Inferior parietal cortex (tissue), 1 donor: ENCODE results near the gene ACTR6.
"Not testable (repeated sequence)": the region's sequence is repeated elsewhere in the genome, so short reads cannot be mapped to it uniquely, and the experiment has no call there.

Experiments used
- DNase-seq: peaks from one replicate; pipeline ENCODE4 v3.0.0-alpha.2; 2016; ENCODE audit errors: extremely low spot score

ACTR6 gene

DNA sequence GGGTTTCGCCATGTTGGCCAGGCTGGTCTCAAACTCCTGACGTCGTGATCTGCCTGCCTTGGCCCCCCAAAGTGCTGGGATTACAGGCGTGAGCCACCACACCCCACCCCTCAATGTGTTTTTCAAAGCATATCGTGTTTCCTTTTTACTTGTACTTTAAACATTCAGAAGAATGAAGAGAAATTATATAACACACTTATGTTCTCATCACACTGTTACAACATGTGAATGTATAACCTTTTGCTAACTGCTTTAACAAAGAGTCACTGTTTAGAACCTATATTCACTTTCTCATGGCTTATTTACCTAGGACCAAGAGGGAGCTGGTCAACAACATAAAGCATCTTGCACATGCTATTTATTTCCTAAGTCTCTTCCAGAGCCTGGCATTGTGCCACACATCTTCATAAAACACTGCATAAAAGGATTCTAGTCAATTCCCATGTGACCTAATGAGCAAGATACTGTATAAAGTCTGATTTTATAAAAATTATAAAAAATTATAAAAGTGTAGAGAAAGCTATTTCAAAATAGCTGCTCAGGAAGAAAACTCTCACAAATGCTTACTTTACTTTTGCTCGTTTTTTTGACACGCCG is 16.0 kb upstream of the ACTR6 start:
- no peak for DNase-seq

DNA sequence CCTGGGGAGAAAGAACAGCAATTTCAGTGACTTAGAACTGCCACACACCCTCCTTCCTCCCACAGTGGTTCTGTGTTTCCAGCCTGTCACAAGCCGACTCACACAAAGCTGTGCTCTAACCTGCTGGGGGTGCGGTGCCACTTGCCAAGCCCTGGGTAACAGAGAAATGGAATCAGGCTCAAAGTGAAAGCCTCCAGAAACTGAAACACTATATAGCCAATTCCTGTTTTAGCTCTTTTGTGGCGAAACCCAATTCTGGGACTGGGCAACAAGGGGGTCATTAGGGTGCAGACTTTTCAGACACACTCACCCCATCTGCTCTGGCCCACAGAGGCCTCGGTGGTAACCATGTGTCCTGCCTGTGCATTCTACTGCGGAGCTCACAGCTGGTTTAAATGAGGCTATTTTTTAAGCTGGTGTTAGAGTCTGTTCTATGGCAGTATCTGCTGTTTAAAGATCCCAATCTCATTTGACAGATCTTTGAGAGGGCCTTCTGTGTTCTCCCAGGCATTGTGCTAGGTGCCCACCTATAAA is 15.2 kb upstream of the ACTR6 start:
- DNase-seq: no peak

GRCh38 chr12:100186071-100186470 is 14.5 kb upstream of the ACTR6 start:
- DNase-seq: no peak

- DNase-seq: no peak
Measured at GRCh38 chr12:100187068-100187467, 13.5 kb upstream of the ACTR6 start.

DNA sequence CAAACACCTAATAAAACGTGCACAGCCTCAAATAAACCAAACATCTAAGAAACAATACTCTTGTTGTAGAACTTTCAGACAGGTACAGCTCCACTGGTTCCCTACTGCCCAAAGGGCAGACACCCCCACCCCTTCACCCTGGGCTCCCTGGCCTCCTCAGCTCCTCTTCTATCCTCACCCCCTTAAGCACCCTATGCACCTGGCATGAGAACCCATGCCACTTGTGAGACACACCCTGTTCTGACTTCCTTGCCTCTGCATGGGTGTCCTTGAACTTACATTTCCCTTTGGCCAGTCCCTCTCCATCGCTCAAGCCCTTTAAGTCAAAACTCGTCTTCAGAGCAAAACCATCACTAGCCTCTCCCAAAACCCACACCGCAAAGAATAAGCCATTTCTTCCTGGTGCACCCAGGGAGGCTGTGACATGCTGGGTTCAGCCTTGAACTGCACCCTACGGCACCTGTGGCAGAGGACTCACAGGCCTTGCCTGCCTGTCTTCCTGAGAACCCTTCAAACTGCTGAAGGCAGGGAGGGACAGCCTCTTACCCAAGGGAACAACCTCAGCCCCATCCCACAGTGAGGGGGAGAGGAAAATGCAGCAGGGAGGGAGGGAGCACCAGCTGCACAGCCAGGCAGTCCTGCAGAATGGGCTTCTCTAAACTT is 12.6 kb upstream of the ACTR6 start:
- DNase-seq: no peak

DNA sequence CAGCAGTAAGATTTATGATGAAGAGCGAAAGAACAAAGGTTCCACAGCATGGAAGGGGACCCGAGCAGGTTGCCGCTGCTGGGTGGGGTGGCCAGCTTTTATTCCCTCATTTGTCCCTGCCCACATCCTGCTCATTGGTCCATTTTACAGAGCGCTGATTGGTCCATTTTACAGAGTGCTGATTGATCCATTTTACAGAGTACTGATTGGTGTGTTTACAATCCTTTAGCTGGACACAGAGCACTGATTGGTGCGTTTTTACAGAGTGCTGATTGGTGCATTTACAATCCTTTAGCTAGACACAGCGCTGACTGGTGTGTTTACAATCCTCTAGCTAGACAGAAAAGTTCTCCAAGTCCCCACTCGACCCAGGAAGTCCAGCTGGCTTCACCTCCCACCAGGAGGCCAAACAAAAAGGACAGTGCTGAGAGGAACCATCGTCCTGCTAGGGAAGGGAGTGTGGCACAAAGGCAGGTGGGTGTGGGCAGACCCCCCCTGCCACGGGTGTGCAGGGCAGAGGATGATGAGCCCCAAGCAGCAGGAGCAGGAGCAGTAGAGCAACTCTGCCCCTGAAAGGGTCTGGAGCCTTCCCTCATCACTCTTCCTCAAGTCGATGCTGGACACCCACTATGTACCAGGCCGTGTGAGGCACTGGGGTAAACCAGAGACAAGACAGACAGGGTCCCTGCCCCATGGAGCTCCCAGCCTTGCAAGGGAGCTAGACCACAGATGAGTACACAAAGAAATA is 11.6 kb upstream of the ACTR6 start:
- DNase-seq: not testable (repeated sequence)

- no peak for DNase-seq
Measured at GRCh38 chr12:100189636-100190394, 10.8 kb upstream of the ACTR6 start.

DNA sequence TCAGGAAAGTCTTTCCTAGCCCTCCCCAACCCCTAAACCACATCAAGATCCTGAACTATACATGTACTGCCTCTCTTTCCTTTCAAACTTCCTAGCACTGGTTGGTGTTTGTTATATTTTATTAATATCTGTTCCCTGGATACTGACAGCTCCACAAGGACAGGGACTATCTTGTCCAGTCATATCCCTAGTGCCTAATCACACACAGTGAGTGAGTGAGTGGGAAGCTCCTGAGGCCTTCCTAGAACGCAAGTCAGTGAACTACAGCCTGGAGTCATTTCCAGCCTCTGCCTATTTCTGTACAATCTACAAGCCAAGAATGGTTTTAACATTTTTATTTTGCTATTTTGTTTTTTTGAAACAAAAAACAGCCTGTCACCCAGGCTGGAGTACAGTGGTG is 7.5 kb upstream of the ACTR6 start:
- no peak for DNase-seq

DNA sequence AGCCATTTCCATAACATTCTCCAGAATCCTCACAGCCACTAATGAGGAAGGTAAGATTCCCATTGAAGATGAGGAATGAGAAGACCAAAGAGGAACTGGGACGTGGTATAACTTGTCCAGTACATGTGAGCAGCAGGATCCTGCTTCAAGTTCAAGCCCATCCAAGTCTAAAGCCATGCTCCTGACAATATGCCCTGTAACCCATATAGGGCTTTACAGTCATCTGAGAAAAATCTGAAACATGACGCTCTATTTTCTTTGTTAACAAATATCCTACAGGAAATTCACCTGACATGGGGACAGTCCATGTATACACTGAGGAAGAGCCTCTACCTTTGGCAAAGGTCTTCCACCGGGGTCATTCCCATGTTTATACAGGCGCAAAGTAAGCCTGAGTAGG is 3.1 kb upstream of the ACTR6 start:
- no peak for DNase-seq

DNA sequence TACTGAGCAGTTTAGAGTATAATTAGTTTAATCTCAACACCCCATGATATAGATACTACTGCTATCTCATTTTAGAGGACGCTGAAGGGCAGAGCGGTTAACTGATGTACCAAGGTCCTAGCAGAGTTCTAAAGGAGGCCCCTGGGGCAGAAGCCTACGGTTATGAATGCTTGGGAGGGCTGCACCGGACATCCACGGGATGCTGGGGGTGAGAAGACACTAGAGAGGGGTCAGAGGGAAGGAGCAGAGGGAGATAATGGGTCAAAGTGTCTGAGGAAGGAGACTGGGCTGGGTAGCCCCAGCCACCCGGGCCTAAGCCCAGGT is 1.6 kb upstream of the ACTR6 start:
- no peak for DNase-seq

DNA sequence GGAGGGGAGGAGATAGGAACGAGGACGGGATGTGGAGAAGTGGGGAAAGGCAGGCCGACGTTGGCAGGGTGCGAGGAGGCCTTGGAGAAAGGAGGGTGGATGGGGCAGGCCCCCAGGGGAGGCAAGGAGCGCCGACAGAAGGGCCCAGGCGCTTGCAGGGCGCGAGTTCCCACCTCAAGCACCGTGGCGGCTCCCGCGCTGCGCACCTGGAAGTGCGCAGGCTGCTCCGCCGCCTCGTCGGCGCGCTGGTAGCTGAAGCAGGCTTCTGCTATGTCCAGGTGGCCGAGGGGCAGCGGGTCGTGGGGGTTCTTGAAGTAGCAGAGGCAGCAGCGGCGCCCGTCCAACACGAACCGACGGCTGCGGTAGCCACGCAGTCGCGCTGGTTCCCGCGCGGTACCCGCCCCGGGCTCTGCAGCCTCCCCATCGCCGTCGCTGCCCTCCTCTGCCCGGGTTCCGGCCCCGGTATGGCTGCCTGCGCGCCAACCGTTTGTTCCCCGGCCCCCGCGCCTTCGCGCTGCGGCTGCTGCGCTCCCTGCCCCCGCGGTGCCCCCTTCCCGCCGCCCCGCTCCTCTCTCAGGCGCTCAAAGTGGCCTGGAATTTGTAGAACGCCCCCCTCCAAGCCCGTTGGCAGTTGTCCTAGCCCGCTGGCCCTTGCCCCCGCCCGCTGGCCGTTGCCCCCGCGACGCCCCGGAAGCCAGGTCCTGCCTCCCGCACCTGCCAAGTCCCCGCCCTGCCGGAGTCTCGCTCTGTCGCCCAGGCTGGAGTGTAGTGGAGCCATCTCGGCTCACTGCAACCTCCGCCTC is 1.1 kb upstream of the ACTR6 start:
- no peak for DNase-seq

DNA sequence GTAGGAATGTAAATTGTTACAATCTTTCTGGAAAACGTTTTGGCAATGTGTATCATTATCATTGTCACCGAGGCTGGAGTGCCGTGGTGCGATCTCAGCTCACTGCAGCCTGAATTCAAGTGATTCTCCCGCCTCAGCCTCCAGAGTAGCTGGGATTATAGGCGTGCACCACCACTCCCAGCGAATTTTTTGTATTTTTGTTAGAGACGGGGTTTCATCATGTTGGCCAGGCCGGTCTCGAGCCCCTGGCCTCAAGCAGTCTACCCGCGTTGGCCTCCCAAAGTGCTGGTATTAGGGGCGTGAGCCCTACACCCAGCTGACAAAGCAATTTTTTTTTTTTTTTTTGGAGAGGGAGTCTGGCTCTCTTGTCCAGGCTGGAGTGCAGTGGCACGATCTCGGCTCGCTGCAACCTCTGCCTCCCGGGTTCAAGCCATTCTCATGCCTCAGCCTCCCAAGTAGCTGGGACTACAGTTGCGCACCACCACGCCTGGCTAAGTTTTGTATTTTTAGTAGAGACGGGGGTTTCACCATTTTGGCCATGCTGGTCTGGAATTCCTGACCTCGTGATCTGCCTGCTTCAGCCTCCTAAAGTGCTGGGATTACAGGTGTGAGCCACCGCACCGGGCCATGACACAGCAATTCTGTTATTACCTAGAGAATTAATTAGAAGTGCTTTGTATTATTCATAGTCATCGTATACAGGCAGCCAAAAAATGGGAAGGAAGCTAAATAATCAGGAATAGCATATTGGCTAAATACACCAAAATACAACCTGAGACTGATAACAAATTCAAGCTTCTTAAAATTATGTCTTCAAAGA is 1.2 kb downstream of the ACTR6 start:
- no peak for DNase-seq

DNA sequence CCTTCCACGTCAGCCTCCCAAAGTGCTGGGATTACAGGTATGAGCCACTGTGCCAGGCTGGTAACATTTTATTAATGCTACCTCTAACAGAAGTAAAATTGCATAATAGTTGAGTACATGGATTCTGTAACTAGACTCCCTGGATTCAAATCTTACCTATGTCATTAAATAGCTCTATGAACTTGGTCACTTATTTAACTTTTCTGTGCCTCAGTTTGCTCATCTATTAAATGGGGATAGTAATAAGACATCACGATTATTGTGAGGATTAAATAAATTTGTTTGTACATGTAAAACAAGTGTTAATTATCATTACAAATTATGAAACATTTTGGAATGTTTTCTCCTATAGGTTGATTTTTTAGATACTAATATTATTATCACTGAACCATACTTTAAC is 6.7 kb downstream of the ACTR6 start:
- no peak for DNase-seq

- DNase-seq: no peak
Measured at GRCh38 chr12:100208834-100209233, 8.2 kb downstream of the ACTR6 start.

DNA sequence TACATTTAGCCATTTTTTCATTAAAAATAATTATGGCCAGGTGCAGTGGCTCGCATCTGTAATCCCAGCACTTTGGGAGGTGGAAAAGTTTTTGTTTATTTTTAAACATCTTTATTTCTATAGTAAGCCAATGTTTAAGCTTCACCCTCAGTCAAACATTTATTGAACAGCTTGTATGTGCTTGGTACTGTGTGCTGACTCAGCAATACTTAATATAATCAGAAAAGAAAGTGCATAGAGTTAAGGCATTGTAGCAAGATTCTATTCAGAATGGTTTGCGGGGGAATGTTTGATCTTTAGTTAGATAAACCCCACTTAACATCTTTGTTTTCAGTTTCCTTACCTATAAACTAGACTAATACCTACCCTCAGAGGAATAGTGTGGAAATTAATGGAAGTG is 11.1 kb downstream of the ACTR6 start:
- DNase-seq: no peak

DNA sequence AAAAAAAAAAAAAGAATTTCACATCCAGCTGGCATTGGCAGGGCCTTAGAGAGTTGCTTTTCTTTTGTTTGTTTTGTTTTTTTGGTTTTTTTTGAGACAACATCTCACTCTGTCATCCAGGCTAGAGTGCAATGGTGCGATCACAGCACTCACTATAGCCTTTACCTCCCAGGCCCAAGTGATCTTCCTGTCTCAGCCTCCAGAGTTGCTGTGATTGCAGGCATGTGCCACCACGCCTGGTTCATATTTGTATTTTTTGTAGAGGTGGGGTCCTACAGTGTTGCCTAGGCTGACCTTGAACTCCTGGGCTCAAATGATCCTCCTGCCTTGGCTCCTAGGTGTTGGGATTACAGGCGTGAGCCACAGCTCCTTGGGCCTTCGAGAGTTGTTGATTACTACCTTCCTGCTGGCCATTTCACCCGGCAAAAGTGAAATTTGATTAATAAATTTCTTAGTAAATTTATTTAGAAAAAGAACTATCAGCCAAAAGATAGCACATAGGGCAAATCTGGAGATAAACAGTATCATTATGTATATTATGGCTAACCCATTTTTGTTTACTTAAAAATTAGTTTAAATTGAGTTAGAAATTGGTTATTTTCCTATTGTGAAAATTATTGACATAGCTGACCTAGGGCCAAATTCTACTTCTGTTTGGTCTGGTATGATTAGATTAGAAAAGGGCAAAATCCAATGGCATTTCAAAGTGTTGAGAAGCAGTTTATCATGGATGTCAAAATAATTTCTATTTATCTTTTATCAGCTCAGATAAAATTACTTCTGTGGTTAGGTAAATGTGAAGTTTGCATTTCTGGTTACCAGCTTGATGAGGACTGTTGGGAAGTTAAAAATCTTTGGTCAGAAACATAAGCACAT is 12.6 kb downstream of the ACTR6 start:
- no peak for DNase-seq

DNA sequence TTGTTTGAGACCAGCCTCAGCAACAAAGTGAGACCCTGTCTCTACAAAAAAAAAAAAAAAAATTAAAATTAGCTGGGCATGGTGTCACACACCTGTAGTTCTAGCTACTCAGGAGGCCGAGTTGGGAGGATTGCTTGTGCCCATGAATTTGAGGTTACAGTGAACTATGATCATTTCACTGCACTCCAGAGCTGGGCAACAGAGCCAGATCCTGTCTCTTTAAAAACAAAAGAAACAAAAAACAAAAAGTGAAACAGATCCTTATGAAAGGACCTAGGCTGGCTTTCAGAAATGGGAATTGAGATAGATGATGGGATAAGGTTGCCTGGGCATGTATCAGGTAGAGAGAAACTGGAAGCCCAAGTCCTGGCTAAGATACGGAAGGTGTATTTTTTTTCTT is 13.9 kb downstream of the ACTR6 start:
- DNase-seq: no peak

GRCh38 chr12:100215209-100215608 is 14.6 kb downstream of the ACTR6 start:
- no peak for DNase-seq

DNA sequence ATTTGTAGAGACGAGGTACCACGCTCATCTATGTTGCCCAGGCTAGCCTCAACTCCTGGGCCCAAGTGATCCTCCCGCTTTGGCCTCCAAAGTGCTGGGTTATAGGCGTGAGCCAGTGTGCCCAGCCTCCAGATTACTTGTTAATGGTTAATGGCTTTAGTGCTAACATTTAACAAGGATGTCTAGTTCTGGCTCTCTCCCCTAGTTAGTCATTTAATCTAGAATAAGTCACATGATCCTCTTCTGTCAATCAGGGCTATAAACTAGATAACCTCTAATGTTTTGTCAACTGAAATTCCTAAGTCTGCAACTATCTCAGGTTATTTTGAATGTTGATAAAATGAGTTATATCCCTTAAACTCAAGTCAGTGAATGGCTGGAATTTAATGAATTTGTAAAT is 15.7 kb downstream of the ACTR6 start:
- DNase-seq: no peak
